Fibroblast of mammary gland (primary cell): Measurements from ENCODE around the gene DSCAML1.

Source experiments
- DNase-seq: peaks from one replicate; pipeline ENCODE4 v3.0.0-alpha.2; 2010; ENCODE audit warnings: low read depth
- H3K4me3 ChIP-seq: 2 replicates; pipeline ENCODE4 v1.5.1; 2011; ENCODE audit warnings: low read depth, mild to moderate bottlenecking, low read length, moderate library complexity; ENCODE audit not compliant: control insufficient read depth
- CTCF ChIP-seq: conservative IDR thresholded peaks from 2 replicates; pipeline ENCODE4 v1.5.1; 2011; ENCODE audit warnings: low read depth, low read length, inconsistent platforms; ENCODE audit not compliant: control insufficient read depth, insufficient read depth

DSCAML1 gene

DNA sequence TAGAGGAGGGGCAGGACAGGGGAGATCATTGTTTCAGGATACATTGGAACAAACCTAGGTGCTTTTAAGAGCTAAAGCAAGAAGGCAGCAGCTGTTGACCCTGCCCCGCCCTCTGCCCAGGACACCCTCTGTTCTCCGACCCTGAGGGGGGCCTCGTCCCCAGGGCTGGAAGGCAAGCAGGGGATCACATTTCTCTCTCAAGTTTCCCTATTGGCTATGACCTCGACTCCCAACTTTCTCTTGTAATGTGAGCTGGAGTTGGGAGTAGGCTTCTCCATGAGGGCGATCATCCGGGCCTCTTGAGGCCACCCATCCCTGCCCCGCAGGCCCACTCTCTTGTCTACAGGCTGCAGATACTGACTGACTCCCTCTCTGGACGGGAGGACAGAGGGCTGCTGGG is 37.7 kb downstream of the DSCAML1 start:
- no peak overlapping the region for H3K4me3 ChIP-seq
- TF ChIP-seq CTCF = no peak
- no peak for DNase-seq

- no peak for DNase-seq
- no peak overlapping the region for H3K4me3 ChIP-seq
- TF ChIP-seq CTCF = no peak
Observed at GRCh38 chr11:117754030-117754429, 43.0 kb downstream of the DSCAML1 start.

DNA sequence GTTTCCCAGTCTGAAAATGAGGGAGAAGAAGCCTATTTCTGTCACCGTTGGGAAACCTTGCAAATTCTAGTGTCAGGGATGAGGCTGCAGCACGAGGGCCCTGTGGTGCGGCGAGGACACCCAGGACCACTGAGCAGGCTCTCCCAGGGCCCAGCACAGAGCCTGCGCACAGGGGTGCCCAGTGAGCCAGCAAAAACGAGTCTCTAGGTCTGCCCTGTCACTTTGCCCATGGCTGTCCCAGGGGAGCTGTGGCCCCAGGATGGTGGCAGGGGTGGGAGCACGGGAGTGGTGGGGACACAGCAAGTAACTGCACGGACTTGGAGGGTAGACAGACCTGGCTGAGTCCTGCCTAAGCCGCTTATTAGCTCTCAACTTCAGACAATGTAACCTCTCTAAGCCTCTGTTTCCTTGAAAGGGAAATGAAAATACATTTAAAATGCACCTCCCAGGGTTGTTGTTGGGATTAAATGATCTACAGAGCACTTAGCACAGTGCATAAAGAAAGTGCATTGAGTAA is 44.2 kb downstream of the DSCAML1 start:
- no peak overlapping the region for H3K4me3 ChIP-seq
- no peak for TF ChIP-seq CTCF
- no peak for DNase-seq

- H3K4me3 ChIP-seq = no peak overlapping the region
- no peak for TF ChIP-seq CTCF
- DNase-seq = no peak
Observed at GRCh38 chr11:117752071-117752470, 44.9 kb downstream of the DSCAML1 start.

DNA sequence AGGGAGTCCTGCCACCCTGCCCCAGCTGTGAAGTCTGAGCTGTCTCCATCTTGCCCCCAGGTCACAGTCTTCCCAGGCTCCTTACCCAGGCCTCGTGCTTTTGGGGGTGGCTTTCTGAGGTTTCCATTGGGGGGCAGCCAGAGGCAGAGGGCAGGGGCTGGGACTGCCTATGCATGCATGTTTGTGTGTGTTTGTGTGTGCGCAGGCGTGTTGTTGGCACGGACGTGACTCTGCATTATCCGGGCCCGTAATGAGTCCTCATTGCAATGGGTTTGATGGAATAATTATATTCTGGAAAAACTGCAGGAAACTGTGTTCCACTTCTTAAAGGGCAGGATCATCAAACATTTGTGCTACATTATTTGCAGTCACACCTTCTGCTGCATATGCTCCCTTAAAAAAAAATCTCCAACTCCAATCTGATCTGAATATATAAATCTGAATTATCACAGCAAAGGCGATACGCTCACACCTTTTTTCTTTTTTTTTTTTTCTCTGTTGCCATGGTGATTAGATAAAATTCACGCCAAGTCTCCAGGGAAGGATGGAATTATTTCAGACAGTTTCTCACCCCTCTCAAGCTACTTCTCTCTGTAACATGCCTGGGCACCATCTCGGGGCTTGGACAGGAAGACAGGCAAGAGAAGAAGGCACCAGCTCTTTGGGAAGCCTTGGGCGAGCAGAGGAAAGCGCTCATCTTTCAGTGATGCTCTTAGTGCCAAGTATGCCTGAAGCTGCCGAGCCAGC is 45.9 kb downstream of the DSCAML1 start:
- no peak overlapping the region for H3K4me3 ChIP-seq
- no peak for TF ChIP-seq CTCF
- no peak for DNase-seq

DNA sequence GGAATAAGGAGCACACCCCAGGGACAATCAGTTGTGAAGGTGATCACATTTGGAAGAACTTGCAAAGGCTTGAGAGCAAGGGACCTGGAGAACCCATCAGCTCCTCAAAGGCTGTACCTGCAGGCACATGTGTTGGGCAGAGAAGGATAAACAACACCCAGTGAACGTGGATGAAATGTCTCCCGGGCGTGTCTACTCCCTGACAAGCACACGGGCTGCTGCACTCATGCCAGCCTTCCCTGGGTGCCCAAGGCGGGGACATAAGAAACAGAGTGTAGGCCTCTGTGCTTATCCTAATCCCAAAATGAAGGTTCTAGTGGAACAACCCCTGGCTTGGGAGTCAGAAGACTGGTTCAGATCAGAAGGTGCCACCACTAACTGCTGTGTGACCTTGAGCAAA is 46.7 kb downstream of the DSCAML1 start:
- DNase-seq = no peak
- TF ChIP-seq CTCF = no peak
- no peak overlapping the region for H3K4me3 ChIP-seq
